Measurements from ENCODE around the gene CCDC51. TPM values are rescaled to one million over a fixed set of nuclear protein-coding genes. Genes with fewer than 3 reads are reported as not detected.
"Not testable (repeated sequence)": the region's sequence is repeated elsewhere in the genome, so short reads cannot be mapped to it uniquely, and the experiment has no call there.

Gene CCDC51
- total RNA-seq = 4.6 TPM
- 10 to 100 TPM in 1 of 4 donors, 1 to 10 TPM in 3; 7.1 to 13.7 (median 9.1) TPM for polyA plus RNA-seq

- peak within 1 kb of the TSS; percentile 91 to 99 (median 91) for H3K27ac Mint-ChIP-seq
- H3K4me3 ChIP-seq (ENCODE audit: low read depth, low read length) = peak within 1 kb of the TSS; percentile 93
Measured at GRCh38 chr3:48439820-48440589, at the start of gene CCDC51, which contains the start of gene TMA7. CCDC51 (minus strand) TSS chr3:48440119; CDS start chr3:48435128, 4,991 bp downstream. TMA7 (plus strand) TSS chr3:48440257; CDS start chr3:48440297, 40 bp downstream.

GRCh38 chr3:48486952-48487351, 47.0 kb upstream of the CCDC51 start:
- Mint-ChIP-seq H3K4me1 (peaks cover 0 to under 1% (median 0%) of the 10 kb centered on the region in 4 donors), H3K36me3 (peaks cover 4% of the 10 kb centered on the region), H3K9me3 (no peaks in the 10 kb centered on the region), H3K27ac (no peak overlapping the region), H3K27me3 (no peaks in the 10 kb centered on the region), H3K4me3 (no peak overlapping the region)
- DNase-seq = no peak
- Histone ChIP-seq H3K9me3 (ENCODE audit: control insufficient read depth in 2 of 2, low read length in 2 of 2) (no peaks in the 10 kb centered on the region), H3K27ac (ENCODE audit: insufficient read depth, low read length, poor library complexity, severe bottlenecking) (no peak overlapping the region), H3K4me1 (ENCODE audit: control insufficient read depth, insufficient read depth, low read length, poor library complexity, severe bottlenecking) (no peaks in the 10 kb centered on the region), H3K27me3 (ENCODE audit: control insufficient read depth, insufficient read depth, low read length) (no peaks in the 10 kb centered on the region), H3K36me3 (ENCODE audit: control insufficient read depth, insufficient read depth, low read length) (no peaks in the 10 kb centered on the region), H3K4me3 (ENCODE audit: low read depth, low read length) (no peak overlapping the region)
- ATAC-seq (ENCODE audit: low read depth in 2 of 2) = no peak

More at GRCh38 chr3:48439820-48440589, at the start of gene CCDC51, which contains the start of gene TMA7:
- Mint-ChIP-seq H3K9me3 (peaks cover 0 to 4% (median 0%) of the 10 kb centered on the region in 7 donors), H3K27me3 (no peaks in the 10 kb centered on the region), H3K36me3 (peaks cover 6% of the 10 kb centered on the region), H3K4me3 (peak within 1 kb of the TSS in 3 of 4 donors; percentile 92 to 96 (median 96)), H3K4me1 (peaks cover 11 to 51% (median 15%) of the 10 kb centered on the region in 4 donors)
- H3K27ac ChIP-seq (ENCODE audit: insufficient read depth, low read length, poor library complexity, severe bottlenecking) = peak within 1 kb of the TSS; percentile 90
- peak; percentile 97 to 99 (median 98) for DNase-seq
- peaks cover 25% of the 10 kb centered on the region for H3K36me3 ChIP-seq (ENCODE audit: control insufficient read depth, insufficient read depth, low read length)
- peak; percentile 96 to 97 for ATAC-seq (ENCODE audit: low read depth in 2 of 2)
- no peaks in the 10 kb centered on the region for H3K9me3 ChIP-seq (ENCODE audit: control insufficient read depth in 2 of 2, low read length in 2 of 2)
- H3K4me1 ChIP-seq (ENCODE audit: control insufficient read depth, insufficient read depth, low read length, poor library complexity, severe bottlenecking) = peaks cover 37% of the 10 kb centered on the region
- H3K27me3 ChIP-seq (ENCODE audit: control insufficient read depth, insufficient read depth, low read length) = no peaks in the 10 kb centered on the region

- H3K4me3 ChIP-seq (ENCODE audit: low read depth, low read length); H3K27me3 ChIP-seq (ENCODE audit: control insufficient read depth, insufficient read depth, low read length); ATAC-seq (ENCODE audit: low read depth in 2 of 2); H3K9me3 ChIP-seq (ENCODE audit: control insufficient read depth in 2 of 2, low read length in 2 of 2); H3K9me3 Mint-ChIP-seq; H3K27ac ChIP-seq (ENCODE audit: insufficient read depth, low read length, poor library complexity, severe bottlenecking); DNase-seq; H3K27me3 Mint-ChIP-seq; H3K36me3 Mint-ChIP-seq; H3K27ac Mint-ChIP-seq; H3K36me3 ChIP-seq (ENCODE audit: control insufficient read depth, insufficient read depth, low read length): not testable (repeated sequence)
- H3K4me1 ChIP-seq (ENCODE audit: control insufficient read depth, insufficient read depth, low read length, poor library complexity, severe bottlenecking) = peaks cover 27% of the 10 kb centered on the region
- Mint-ChIP-seq H3K4me1 (peaks cover 5 to 29% (median 18%) of the 10 kb centered on the region in 4 donors), H3K4me3 (peak overlapping the region in 1 of 4 donors; percentile 80)
Measured at GRCh38 chr3:48482822-48483221, 42.9 kb upstream of the CCDC51 start.

GRCh38 chr3:48480891-48481290, 41.0 kb upstream of the CCDC51 start:
- ATAC-seq (ENCODE audit: low read depth in 2 of 2); H3K9me3 ChIP-seq (ENCODE audit: control insufficient read depth in 2 of 2, low read length in 2 of 2); H3K9me3 Mint-ChIP-seq; H3K27me3 ChIP-seq (ENCODE audit: control insufficient read depth, insufficient read depth, low read length); H3K4me3 Mint-ChIP-seq; DNase-seq; H3K36me3 ChIP-seq (ENCODE audit: control insufficient read depth, insufficient read depth, low read length); H3K4me3 ChIP-seq (ENCODE audit: low read depth, low read length); H3K27ac Mint-ChIP-seq; H3K27me3 Mint-ChIP-seq; H3K36me3 Mint-ChIP-seq; H3K27ac ChIP-seq (ENCODE audit: insufficient read depth, low read length, poor library complexity, severe bottlenecking): not testable (repeated sequence)
- H3K4me1 ChIP-seq (ENCODE audit: control insufficient read depth, insufficient read depth, low read length, poor library complexity, severe bottlenecking) = peaks cover 45% of the 10 kb centered on the region
- peaks cover 5 to 46% (median 23%) of the 10 kb centered on the region in 4 donors for H3K4me1 Mint-ChIP-seq

GRCh38 chr3:48478626-48479555, 39.0 kb upstream of the CCDC51 start:
- H3K4me1 Mint-ChIP-seq = peaks cover 5 to 59% (median 30%) of the 10 kb centered on the region in 4 donors
- H3K36me3 ChIP-seq (ENCODE audit: control insufficient read depth, insufficient read depth, low read length) = peaks cover 8% of the 10 kb centered on the region

GRCh38 chr3:48477959-48478520, 38.1 kb upstream of the CCDC51 start:
- Histone ChIP-seq H3K36me3 (ENCODE audit: control insufficient read depth, insufficient read depth, low read length) (peaks cover 8% of the 10 kb centered on the region), H3K4me1 (ENCODE audit: control insufficient read depth, insufficient read depth, low read length, poor library complexity, severe bottlenecking) (peaks cover 60% of the 10 kb centered on the region), H3K4me3 (ENCODE audit: low read depth, low read length) (peak overlapping the region; percentile 84), H3K27ac (ENCODE audit: insufficient read depth, low read length, poor library complexity, severe bottlenecking) (peak overlapping the region; percentile 77), H3K27me3 (ENCODE audit: control insufficient read depth, insufficient read depth, low read length) (no peaks in the 10 kb centered on the region), H3K9me3 (ENCODE audit: control insufficient read depth in 2 of 2, low read length in 2 of 2) (no peaks in the 10 kb centered on the region)
- Mint-ChIP-seq H3K27me3 (no peaks in the 10 kb centered on the region), H3K4me1 (peaks cover 6 to 67% (median 37%) of the 10 kb centered on the region in 4 donors), H3K36me3 (peaks cover 6% of the 10 kb centered on the region), H3K9me3 (peaks cover 0 to 3% (median 0%) of the 10 kb centered on the region in 7 donors), H3K27ac (peak overlapping the region; percentile 93 to 100 (median 99)), H3K4me3 (peak overlapping the region; percentile 91 to 94 (median 92))
- DNase-seq (no peak), ATAC-seq (ENCODE audit: low read depth in 2 of 2) (no peak)

More at GRCh38 chr3:48478626-48479555, 39.0 kb upstream of the CCDC51 start:
- H3K27ac ChIP-seq (ENCODE audit: insufficient read depth, low read length, poor library complexity, severe bottlenecking) = peak overlapping the region; percentile 77
- ATAC-seq (ENCODE audit: low read depth in 2 of 2) (peak; percentile 87 to 90), DNase-seq (peak; percentile 36 to 87 (median 86))
- peak overlapping the region; percentile 84 for H3K4me3 ChIP-seq (ENCODE audit: low read depth, low read length)
- H3K9me3 ChIP-seq (ENCODE audit: control insufficient read depth in 2 of 2, low read length in 2 of 2) = no peaks in the 10 kb centered on the region
- H3K4me3 Mint-ChIP-seq = peak overlapping the region; percentile 91 to 94 (median 92)
- peaks cover 0 to 3% (median 0%) of the 10 kb centered on the region in 7 donors for H3K9me3 Mint-ChIP-seq
- H3K27ac Mint-ChIP-seq = peak overlapping the region; percentile 93 to 100 (median 99)
- peaks cover 6% of the 10 kb centered on the region for H3K36me3 Mint-ChIP-seq
- no peaks in the 10 kb centered on the region for H3K27me3 ChIP-seq (ENCODE audit: control insufficient read depth, insufficient read depth, low read length)
- no peaks in the 10 kb centered on the region for H3K27me3 Mint-ChIP-seq
- peaks cover 53% of the 10 kb centered on the region for H3K4me1 ChIP-seq (ENCODE audit: control insufficient read depth, insufficient read depth, low read length, poor library complexity, severe bottlenecking)

All from CD4-positive, CD25-positive, alpha-beta regulatory T cell (primary cell).